Measurements from ENCODE around the gene ZFAND3. TPM values are rescaled to one million over a fixed set of nuclear protein-coding genes. Genes with fewer than 3 reads are reported as not detected.

ZFAND3 gene
- total and polyA plus RNA-seq, 2 donors (not counting 1 experiment from before 2014, with no cell fraction given) = 13.5 to 58.3 TPM

- CTCF ChIA-PET = interaction anchor here (0.6 to 1.0 kb wide), 2 partner anchors 39 to 69 kb away, joined by 3 read pairs; no protein-coding TSS in a partner anchor
These were observed 122.3 kb downstream of the ZFAND3 start for GRCh38 chr6:37941871-37942270.

More at GRCh38 chr6:37941871-37942270, 122.3 kb downstream of the ZFAND3 start:
- Histone ChIP-seq H3K36me3 (replicated peaks in 1 of 2; ENCODE audit: control extremely low read depth in 1 of 2, control insufficient read depth in 1 of 2, extremely low read depth in 1 of 2, insufficient read depth in 2 of 2, low read length in 1 of 2) (no peaks in the 10 kb centered on the region), H3K9me3 (ENCODE audit: control extremely low read depth in 1 of 3, control insufficient read depth in 2 of 3, insufficient read depth in 1 of 3, low read length in 2 of 3) (no peaks in the 10 kb centered on the region), H3K4me3 (ENCODE audit: control extremely low read depth in 1 of 5, extremely low read depth in 1 of 5, insufficient read depth in 1 of 5, low read depth in 2 of 5, low read length in 4 of 5) (no peak overlapping the region), H3K9ac (ENCODE audit: low read length) (no peak overlapping the region), H2AFZ (ENCODE audit: insufficient read depth, low read depth, low read length, poor library complexity, severe bottlenecking) (no peak overlapping the region), H3K4me1 (ENCODE audit: control insufficient read depth in 2 of 2, insufficient read depth in 2 of 2, low read length in 2 of 2) (peaks cover 3 to 26% of the 10 kb centered on the region in 2 donors), H4K20me1 (ENCODE audit: control insufficient read depth, insufficient read depth, low read length, poor library complexity, severe bottlenecking) (peaks cover 76% of the 10 kb centered on the region), H3K27ac (ENCODE audit: low read length in 2 of 2) (no peak overlapping the region), H3K27me3 (replicated peaks in 1 of 4; ENCODE audit: control extremely low read depth in 1 of 4, control insufficient read depth in 3 of 4, insufficient read depth in 4 of 4, low read length in 3 of 4) (no peaks in the 10 kb centered on the region), H3K79me2 (ENCODE audit: control insufficient read depth, insufficient read depth, low read length) (peaks cover 89% of the 10 kb centered on the region), H3K4me2 (replicated peaks; ENCODE audit: low read depth, low read length, poor library complexity, severe bottlenecking) (no peak overlapping the region)
- no peak overlapping the region for H3K4me3 Mint-ChIP-seq
- H3K27me3 Mint-ChIP-seq = no peaks in the 10 kb centered on the region
- peaks cover 62% of the 10 kb centered on the region for H3K4me1 Mint-ChIP-seq
- intact Hi-C loops (cut with micrococcal nuclease) = loop anchor here (5.0 kb wide), 1 partner anchor 35 kb away; no protein-coding TSS in a partner anchor
- DNase-seq (no peak), ATAC-seq (ENCODE audit: low read depth) (no peak)
- POLR2A ChIA-PET = no interaction called here
- no peak overlapping the region for H3K27ac Mint-ChIP-seq
- no peak for TF ChIP-seq CTCF (IDR thresholded peaks at IDR 0.05)
- TF ChIP-seq EZH2 (IDR thresholded peaks at IDR 0.05; ENCODE audit: borderline replicate concordance, insufficient read depth, low read depth, low read length, poor library complexity, severe bottlenecking) = no peak
- H3K9me3 Mint-ChIP-seq (ENCODE audit: insufficient read depth) = no peaks in the 10 kb centered on the region
- WGBS (ENCODE audit: insufficient coverage) = 100% methylated on average over 2 of the region's 2 CpGs
